Retinal pigment epithelial cell (primary cell): ENCODE measurements around the gene ELF3.

Experiments
- DNase-seq: peaks from one replicate; pipeline ENCODE4 v3.0.0-alpha.2; 2010; ENCODE audit warnings: low read depth
- H3K4me3 ChIP-seq: 2 replicates; pipeline ENCODE4 v1.5.1; 2011; ENCODE audit warnings: mild to moderate bottlenecking, low read length, control low read depth, moderate library complexity
- TF ChIP-seq, protein P1 (sequence below): conservative IDR thresholded peaks from 2 replicates; pipeline ENCODE4 v1.5.1; 2011; ENCODE audit warnings: low read depth, low read length, control low read depth, inconsistent platforms

The ELF3 gene

DNA sequence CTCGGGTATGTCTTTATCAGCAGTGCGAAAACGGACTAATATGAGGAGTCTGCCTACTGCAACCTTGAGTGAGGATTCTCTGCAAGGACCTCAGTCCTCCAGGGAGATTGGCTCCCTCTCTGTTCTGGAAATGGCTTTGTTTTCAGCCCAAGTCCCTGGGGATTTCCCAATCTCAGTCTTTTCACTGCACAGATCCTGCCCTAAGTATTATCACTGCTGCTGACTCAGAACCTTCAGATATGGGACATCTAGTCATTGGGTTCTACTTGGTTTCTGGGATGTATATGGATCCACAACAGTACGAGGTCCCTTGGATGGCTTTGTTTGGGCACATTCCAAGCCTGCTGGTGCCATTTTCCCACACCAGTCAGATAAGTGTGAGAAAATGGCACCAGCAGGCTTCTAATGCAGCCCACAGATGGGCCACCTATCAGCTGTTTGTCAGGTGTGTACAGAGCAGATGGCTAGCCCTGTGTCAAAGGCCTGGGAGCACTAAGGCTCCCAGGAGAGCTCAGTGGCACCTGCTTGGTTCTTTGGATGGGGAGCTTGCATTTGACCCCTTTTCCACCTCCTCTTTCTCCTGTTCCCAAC, 27.4 kb downstream of the ELF3 start:
- no peak for DNase-seq
- H3K4me3 ChIP-seq = no peak overlapping the region
- TF ChIP-seq, protein P1, sequence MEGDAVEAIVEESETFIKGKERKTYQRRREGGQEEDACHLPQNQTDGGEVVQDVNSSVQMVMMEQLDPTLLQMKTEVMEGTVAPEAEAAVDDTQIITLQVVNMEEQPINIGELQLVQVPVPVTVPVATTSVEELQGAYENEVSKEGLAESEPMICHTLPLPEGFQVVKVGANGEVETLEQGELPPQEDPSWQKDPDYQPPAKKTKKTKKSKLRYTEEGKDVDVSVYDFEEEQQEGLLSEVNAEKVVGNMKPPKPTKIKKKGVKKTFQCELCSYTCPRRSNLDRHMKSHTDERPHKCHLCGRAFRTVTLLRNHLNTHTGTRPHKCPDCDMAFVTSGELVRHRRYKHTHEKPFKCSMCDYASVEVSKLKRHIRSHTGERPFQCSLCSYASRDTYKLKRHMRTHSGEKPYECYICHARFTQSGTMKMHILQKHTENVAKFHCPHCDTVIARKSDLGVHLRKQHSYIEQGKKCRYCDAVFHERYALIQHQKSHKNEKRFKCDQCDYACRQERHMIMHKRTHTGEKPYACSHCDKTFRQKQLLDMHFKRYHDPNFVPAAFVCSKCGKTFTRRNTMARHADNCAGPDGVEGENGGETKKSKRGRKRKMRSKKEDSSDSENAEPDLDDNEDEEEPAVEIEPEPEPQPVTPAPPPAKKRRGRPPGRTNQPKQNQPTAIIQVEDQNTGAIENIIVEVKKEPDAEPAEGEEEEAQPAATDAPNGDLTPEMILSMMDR = no peak

DNA sequence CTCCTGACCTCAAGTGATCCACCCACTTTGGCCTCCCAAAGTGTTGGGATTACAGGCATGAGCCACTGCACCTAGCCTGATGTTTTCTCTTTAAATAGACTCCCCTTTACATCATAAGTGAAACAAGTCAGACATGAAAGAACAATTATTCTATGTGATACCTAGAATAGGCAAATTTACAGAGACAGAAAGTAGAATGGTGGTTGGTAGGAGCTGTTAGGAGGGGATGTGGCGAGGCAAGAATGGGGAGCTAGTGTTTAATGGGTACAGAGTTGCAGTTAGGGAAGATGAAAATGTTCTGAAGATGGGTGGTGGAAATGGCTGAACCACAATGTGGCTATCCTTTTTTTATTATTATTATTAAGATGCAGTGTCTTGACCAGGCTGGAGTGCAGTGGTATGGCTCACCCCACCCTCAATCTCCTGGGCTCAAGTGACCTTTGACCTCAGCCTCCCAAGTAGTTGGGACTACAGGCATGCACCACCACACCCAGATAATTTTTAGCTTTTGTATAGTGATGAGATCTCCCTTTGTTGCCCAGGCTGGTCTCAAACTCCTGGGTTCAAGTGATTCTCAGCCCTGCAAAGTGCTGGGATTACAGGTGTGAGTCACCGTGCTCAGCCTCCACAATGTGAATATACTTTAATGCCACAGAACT, 28.4 kb downstream of the ELF3 start:
- DNase-seq = no peak
- no peak overlapping the region for H3K4me3 ChIP-seq
- TF ChIP-seq, protein P1 = no peak

DNA sequence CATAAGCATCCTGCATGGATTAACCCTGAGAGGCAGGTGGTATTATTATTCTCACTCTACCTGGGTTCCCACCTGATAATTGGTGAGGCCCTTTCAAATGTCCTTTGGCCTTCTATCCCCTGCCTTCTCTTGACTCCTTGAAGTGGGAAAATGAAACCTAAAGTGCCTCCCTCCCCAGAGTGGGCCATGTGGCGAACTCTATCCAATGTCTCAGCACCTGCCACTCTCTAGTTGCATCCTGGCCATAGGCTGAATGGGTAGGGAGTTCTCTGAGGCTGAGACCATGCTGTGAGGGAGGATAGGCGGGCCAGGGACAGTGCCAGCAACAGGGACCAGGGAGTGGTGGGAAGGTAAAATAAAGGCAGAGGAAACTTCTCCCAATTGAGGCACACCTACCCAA, 35.3 kb downstream of the ELF3 start:
- DNase-seq = no peak
- TF ChIP-seq, protein P1 = no peak
- H3K4me3 ChIP-seq = no peak overlapping the region

DNA sequence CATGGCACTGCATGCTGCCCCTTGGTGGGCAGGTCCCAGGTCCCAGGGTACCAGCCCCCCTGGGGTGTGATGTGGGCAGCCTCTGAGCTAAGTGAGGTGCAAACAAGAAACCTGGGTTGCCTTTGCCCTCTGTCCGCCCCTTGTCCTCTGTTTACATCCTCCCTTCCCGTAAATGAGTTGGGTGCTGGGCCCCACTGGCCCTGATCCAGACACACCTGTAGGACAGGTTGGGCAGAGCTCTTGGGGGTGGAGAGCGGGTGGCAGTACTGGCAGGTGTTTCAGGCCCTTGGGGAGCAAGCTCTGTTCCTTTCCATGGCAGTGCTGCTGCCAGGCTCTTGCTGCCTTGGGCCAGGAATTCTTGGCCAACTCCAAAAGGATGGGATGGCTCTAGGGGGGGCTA, 35.8 kb downstream of the ELF3 start:
- H3K4me3 ChIP-seq = no peak overlapping the region
- TF ChIP-seq, protein P1 = no peak
- DNase-seq = no peak

DNA sequence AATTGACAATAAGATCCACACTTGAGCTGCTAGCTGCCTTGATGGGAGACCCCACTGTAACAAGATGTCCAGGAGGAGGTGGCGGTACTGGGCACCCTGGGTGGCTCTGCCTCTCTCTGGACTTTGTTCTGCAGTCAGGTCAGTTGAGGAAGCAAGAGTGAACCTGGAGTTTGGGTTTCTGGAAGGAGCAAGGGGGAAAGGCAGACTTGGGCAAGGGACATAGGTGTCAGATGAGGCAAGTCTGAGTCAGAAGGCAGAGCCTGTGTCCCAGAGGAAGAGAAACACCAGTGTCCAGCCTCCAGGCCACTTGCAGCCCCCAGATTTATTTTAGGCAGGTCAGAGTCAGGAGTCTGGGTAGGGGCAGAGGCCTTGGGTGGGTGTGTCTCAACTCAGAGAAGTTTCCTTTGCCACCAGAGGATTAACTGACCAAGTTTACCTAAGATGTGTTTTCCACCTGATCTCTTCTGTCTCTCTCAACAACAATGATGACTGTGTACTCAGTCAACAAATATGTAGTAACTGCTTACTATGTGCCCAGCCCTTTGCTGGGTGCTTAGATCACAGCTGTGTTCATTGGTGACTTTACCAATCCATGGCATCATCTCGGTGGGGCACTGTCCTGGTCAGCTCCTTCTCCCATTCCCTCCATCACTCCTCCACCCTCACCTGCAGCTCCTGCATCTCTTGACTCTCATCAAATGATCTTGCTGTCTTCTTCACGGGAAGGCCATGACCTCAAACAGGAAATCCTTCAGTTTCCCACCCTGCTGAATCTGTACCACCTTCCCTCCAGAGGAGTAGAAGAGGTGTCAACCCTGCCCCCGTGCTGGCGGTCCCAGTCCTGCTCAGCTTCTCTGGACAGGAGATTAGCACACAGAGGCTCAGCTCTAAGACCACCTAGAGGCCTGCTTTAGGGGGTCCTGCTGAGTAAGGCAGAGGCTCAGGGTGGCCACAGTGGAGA, 36.6 kb downstream of the ELF3 start:
- TF ChIP-seq, protein P1 = no peak
- H3K4me3 ChIP-seq = no peak overlapping the region
- DNase-seq = no peak

DNA sequence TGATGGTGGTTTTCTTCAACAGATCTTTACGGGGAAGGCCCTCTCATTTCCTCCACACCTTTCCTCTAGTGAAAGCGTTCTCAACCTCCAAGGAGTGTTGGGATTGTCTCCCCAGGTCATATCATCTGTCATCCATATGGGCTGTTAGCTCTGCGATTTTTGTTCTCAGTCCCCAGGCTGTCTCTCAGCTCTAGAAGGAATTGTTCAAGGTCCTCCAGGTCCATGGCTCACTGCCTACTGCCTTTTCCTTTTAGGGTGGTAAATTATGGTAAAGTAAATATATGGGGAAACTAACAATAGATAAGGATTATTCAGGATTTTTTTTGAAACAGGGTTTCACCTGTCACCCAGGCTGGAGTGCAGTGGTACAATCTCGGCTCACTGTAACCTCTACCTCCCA, 37.6 kb downstream of the ELF3 start:
- TF ChIP-seq, protein P1 = no peak
- no peak for DNase-seq
- H3K4me3 ChIP-seq = no peak overlapping the region
